HG03571 (cell line): ENCODE results near the gene OR6B3.
"Not testable (repeated sequence)": the region's sequence is repeated elsewhere in the genome, so short reads cannot be mapped to it uniquely, and the experiment has no call there.

Experiments used
- ATAC-seq: cut with Tn5 transposase; IDR thresholded peaks from one replicate; pipeline ENCODE4 v1.9.1; 2021; ENCODE audit not compliant: unreplicated experiment

Gene OR6B3

DNA sequence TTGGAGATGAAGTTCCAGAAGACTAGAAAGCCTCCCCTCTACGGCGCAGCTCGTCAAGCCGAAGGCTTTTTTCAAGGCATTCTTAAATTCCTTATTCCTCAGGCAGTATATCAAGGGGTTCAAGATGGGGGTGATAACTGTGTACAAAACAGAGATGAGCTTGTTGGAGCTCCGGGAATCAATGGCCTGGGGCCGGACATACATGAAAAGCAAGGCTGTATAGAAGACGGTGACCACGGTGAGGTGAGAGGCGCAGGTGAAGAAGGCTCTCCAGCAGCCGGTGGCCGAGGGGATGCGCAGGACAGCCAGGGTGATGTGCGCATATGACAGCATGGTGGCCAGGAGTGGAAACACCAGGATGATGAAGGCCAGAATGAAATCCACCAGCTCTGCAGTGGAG lies 8.2 kb downstream of the OR6B3 start:
- no peak for ATAC-seq

GRCh38 chr2:240044096-240044495 lies 9.2 kb downstream of the OR6B3 start:
- ATAC-seq, result not testable (repeated sequence)

GRCh38 chr2:240043279-240043989 lies 9.9 kb downstream of the OR6B3 start:
- ATAC-seq, result no peak

- no peak for ATAC-seq
Observed at GRCh38 chr2:240042740-240043139, 10.6 kb downstream of the OR6B3 start.

DNA sequence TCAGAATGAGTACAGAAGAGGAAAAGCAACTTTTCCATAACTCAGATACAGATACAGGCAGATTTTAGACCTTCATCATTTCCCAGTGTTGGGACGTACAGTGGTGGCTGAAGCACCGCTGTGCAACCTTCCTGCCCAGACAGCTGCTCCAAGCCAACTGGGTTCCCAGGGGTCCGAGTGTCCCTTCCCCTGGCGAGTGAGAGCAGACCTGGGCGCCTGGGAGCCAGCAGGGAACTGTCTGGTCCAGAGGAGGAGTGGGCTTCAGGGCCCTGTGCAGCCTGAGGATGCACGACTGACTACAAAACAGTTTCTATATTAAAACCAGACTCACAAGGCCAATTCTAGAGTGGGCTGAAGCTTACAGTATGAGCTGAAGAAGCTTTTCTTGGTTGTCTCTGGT lies 12.0 kb downstream of the OR6B3 start:
- ATAC-seq, result no peak

GRCh38 chr2:240037358-240037757 lies 16.0 kb downstream of the OR6B3 start:
- ATAC-seq, result no peak

DNA sequence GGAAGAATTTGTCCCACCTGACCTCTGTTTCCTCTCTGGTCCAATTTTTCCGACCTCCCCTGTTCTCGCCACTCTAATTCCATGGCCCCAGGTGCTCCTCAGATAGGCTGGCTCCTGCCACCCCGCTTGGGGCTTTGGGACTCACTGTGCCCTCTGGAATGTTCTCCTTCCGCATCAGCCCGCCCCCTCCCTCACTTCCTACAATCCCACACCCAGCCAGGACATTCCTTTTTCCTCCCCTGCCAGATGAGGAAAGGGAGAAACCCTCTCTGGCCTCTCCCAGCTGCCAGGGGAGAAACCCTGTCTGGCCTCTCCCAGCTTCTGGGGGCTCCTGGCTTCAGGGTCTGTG lies 20.0 kb downstream of the OR6B3 start:
- no peak for ATAC-seq

- ATAC-seq, result no peak
Observed at GRCh38 chr2:240032406-240033329, 20.7 kb downstream of the OR6B3 start.

DNA sequence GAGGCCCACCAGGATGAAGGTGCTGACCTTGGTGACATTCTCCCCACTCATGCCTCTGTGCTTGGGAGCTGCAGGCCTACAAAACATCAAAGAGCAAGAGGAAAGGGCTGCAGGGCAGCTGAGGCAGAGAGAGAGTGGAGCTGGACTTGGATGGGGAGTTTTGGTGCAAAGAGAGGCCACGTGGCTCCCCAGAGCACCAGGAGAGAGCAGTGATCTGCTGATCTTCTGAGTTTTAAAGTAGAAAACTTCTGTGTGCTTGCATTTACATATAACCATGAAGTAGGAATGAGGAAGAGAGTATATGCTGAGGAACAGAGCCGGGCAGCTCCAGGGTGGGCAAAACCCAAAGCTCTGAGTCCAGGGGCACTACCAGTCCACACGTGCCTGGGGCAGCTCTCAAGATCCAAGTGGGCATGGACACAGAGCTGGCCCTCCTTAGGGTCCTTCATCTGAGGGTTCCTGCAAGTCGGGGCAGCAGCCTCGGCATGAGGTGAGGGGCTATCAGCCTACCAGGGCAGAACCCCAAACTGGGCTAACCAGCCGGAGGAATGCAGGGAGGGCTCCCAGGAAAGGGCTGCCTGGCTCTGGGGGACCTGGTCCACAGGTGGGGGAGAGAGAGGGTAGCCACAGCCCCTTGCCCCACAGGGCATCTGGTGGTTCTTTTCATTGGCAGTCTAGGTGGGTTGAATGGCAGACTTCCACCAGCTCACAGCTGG lies 22.8 kb downstream of the OR6B3 start, which contains the start of gene OR6B2:
OR6B2 (minus strand) TSS at position 51 of the 716 bp plus-strand sequence; CDS start at position 51, 0 bp downstream.
- ATAC-seq, result no peak

DNA sequence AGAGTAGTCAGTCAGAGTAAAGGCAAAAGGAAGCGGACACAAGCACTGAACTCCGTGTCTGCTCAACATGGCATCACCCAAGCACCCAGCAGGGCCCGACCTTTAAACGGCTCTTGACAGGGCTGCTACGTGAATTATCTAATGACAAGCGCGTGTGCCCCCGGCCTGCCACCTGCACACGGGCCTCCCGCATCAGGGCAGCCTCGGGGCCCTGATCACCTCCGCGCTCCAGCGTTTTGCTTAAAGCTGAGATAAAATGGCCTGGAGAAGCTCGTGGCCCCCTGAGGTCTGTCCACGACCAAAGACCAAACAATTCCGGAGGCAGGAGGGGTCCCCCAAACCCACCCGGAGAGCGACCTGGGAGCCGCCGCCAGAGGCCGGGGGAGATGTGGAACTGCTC lies 28.6 kb downstream of the OR6B3 start:
- no peak for ATAC-seq

DNA sequence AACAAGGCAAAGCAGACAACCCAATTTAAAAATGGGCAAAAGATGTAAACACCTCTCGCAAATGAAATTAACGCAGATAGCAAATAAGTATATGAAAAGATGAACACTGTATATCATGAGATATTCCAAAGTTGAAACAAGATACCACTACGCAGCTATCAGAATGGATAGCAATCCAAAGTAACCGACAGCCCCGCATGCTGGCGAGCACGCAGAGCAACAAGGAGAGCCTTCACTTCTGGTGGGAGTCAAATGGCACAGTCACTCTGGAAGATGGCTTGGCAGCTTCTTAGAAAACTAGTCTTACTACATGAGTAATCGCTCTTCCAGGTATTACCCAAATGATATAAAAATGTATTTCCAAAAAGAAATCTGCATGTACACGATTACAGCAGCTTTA lies 29.5 kb downstream of the OR6B3 start:
- ATAC-seq, result no peak

- no peak for ATAC-seq
Observed at GRCh38 chr2:240021488-240022104, 31.7 kb downstream of the OR6B3 start.

DNA sequence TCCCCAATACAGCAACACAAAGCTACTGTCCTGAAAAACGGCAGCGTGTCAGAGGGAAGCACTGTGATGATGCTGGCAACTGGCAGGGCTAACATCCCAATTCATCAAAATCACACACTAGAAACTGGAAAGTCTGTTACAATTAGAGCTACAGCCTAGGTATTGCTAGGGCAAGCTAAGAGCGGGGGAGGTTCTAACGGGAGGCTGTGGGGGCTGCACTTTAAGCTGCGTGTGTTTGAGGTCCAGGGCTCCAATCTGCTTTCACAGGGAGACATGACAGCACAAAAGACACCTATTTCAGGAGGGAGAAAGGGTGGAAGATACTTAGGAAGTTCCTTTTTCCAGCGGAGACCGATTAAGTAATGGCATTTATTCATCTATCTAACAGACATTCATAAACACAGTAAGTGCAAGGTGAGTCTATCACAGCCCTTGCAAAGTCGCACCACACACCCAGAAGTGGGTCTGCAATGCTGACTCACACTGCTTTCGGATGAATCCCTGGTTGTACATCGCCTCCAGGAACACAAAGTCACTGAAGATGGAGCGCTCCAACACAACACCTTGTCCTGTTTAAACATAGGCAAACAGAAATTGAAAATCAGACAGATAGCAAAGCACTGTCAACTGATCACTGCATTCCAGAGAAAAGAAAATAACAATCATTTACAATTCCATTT lies 35.1 kb downstream of the OR6B3 start:
- no peak for ATAC-seq

DNA sequence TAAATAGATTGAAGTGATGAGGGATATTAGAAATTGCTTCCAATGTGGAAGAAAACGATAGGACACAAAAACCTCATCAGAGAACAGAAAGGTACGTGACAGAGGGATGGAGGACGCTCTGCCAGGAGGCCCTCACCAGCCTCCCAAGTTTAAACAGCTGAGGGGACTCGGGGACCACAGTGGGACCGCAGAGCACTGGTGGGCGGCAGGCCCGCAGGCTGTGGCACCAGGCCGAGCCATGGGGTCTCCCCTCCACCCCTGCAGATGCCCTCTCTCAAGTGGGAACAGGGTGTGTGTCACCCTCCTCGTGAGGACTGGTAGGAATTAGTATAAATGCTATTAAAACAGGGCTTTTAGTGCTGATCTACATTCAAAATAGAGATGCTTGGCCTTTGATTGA lies 39.0 kb downstream of the OR6B3 start:
- no peak for ATAC-seq

- ATAC-seq, result no peak
Observed at GRCh38 chr2:240013343-240013742, 40.0 kb downstream of the OR6B3 start.

DNA sequence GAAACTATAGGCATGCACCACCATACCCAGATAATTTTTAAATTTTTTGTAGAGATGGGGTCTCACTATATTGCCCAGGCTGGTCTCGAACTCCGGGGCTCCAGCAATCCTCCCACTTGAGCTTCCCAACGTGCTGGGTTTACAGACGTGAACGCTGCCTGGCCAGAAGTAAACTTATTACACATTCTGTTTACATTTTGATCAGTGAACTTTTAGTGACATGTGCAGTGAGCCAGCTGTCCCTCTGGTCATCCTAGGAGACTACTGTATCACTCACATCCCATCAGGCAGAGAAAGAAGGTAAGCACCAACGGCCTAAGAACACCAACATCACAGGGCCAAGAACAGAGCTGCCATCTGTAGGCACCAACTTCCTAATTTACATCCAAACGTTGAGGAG lies 50.3 kb downstream of the OR6B3 start:
- no peak for ATAC-seq

DNA sequence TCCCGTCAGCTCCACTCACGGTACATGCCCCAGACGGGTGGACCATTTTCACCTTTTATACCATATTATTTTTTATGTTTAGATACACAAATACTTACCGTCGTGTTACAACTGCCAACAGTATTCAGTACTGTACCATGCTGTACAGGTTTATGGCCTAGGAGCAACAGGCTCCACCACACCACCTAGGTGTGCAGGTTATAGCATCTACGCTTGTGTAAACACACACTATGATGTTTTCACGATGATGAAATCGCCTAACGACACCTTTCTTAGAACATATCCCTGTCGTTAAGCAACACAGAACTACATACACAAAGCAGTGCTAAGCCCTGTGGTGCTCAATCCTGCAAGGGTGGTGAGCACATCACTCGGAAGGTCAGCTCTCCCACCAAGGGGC lies 52.6 kb downstream of the OR6B3 start:
- ATAC-seq, result no peak

DNA sequence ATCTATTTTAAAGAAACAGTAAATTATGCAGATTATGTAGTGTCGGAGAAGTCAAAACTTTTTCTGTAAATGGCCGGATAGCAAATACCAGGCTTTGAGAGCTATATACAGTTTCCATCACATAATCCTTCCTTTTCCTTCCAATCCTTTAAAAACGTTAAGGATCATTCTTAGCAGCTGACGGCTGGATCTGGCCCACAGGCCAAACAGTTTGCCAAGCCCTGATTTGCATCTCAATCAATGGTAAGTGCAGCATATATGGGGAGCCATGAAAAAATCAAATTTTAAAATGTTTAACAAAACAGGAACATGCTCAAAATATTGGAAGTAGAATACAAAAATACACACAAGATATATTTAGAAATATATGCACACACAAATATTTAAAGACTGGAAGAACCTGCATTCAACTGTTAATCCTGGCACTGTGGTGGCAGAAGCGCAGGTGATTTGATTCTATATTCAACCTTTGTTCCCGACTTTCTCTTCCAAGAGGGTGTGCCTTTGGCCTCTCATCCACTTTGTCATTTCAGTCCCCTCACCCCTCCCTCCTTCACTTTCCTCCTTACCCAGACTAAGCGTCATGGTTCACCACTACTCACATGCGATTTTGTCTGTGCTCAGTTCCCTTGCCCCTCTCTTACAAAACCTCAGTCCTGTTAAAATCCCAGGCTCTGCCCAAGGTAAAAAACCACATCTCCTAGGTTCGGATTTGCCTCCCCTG lies 55.5 kb downstream of the OR6B3 start:
- ATAC-seq, result no peak
